Measurements from ENCODE around the gene LRIT2.

Gene LRIT2

DNA sequence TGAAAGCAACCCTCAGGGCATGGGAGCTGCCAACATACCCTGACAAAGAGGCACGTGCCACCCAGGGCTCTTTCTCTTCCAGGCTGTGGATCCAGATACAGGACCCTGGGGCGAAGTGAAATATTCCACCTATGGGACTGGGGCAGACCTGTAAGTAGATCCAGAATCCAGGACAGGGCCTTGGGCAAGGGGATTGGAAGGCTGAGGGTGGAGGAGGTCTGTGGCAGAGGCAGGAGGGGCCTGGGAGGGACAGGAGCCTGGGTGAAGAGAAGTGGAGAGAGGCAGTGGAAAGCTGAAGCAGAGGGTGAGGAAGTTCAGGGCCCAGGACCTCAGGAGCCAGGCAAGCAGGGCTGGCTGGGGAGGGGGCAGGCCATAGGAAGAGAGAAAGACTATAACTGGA, 13.8 kb downstream of the LRIT2 start:
- in situ Hi-C loops (cut with MboI; ENCODE audit: low sequenced_read_pairs), result no loop called here

DNA sequence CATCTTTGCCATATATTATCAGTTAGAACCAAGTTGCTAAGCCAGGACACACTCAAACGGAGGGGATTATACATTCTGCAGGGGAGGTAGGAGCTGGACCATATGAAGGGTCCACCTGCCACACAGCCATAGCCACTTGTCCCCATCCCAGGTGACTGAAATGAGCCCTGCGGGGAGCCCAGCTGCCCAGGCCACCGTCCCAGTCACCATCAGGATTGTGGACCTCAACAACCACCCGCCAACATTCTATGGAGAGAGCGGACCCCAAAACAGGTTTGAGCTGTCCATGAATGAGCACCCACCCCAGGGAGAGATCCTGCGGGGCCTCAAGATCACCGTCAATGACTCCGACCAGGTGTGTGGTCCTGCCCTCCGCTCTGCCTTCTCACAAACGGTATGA, 17.3 kb downstream of the LRIT2 start:
- in situ Hi-C loops (cut with MboI; ENCODE audit: low sequenced_read_pairs), result no loop called here

DNA sequence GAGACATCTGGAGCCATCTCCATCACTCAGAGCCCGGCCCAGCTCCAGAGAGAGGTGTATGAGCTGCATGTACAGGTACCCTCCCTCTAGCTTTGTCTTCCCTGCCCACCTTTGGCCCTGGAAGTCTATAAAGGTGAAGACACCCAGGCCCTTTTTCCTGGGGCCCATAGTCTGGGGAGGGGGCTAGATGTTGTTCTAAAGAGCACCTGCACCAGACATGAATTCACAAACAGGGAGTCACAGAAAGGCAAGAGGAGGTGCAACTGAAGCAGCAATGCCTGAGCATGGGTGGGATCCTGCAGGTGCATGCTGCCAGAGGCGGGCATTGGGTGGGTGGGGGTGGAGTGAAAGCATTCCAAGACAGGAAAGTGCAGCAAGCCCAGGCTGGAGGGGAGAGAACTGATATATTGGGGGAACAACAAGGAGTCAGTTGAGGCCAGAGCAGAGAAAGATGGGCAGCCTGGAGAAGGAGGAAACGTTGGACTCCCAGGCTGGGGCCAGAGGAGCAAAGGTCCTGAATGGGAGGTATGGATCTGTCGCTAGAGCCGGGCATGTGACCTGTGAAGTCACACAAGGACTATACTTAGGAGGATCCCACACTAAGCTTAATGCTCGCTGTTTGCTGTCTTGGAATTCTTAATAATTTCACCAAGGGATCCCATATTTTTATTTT, 19.4 kb downstream of the LRIT2 start:
- in situ Hi-C loops (cut with MboI; ENCODE audit: low sequenced_read_pairs), result no loop called here

DNA sequence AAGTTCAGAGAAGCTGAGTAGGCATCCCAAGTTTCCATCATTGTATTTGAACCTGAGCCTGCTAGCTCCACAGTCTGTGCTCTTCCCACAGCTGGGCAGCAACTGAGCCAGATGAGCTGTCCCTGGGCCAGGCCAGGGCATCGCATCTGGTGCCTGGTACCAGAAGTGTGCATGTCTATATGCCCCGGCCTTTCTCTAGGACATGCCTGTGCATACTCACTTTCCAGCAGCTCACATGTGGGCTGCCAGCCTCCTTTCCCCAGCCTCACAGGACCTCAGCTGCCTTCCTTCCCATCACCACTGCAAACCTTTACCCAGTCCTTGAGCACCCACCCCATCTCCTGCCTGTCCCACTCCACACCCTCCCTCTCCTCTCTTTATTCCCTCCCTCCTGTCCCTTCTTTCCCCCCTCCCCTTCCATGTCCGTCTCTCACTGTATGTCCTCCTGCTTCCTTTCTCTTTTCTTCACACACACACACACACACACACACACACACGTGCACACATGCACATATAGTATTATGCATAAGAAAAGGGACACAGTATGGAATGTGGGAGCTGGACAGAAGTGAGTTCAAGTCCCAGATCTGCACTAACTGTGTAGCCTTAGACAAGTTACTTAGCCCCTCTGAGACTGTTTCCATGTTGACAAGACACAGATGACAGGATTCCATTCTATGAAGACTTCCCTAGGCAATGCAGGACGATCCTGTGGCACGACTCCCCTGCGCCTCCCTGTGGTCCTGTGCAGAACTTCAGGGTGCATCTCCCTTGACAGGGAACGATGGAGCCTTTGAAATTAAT, 20.1 kb downstream of the LRIT2 start:
- in situ Hi-C loops (cut with MboI; ENCODE audit: low sequenced_read_pairs), result no loop called here

DNA sequence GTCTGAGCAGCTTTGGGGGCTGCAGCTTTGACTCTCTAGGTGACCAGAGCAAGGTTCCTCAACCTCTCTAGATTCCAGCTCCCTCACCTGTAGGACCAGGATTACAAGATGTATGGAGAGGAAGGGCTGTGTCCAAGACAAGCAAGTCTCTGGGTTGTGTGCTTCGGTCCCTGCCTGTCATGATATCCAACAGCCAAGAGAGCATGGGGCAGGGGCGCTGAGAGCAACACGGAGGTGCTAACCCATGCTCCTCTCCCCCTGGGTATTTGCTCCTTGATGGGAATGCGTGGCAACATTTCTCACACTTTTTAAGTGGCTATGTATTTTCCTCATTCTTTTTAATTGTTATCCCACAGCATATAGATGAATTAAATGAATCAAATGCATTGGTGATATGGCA, 20.7 kb downstream of the LRIT2 start:
- in situ Hi-C loops (cut with MboI; ENCODE audit: low sequenced_read_pairs), result no loop called here

DNA sequence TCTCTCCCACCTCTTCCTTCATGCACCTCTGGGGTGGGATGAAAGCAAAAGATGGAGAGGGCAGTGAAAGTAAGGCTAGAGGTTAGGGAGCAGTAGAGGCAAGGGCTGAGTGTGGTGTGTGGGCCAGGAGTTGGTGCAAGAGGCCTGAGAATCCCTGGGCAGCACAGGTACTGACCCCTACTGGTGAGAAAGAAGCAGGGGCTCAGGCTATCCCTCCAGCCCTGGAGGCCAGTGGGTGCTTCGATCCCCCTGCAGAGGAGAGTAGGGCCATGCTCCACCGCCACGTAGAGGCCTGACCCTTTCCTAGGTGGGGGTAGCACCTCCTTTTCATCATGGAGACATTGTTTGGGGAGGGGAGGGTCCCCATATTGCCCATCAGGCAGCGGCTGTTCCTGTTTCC, 21.2 kb downstream of the LRIT2 start:
- in situ Hi-C loops (cut with MboI; ENCODE audit: low sequenced_read_pairs), result no loop called here

DNA sequence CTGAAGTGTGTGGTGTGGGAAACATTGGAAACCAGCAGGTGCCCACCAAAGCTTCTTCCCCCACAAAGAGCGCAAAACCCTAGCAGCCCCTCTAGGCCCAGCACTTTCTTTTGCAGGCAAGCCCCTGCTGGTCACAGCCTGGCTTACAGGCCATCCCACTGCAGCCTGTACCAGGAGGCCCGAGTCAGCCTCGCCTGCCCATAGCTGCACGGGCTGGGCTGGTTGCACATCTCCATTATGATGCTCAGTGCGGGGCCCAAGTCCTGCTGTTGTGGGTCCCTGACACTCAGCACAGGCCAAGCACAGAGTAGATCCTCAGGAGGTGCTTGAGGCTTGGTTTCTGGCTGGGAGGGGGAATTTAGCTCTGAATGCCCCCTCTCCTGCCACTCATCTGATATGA, 23.0 kb downstream of the LRIT2 start:
- in situ Hi-C loops (cut with MboI; ENCODE audit: low sequenced_read_pairs), result no loop called here

DNA sequence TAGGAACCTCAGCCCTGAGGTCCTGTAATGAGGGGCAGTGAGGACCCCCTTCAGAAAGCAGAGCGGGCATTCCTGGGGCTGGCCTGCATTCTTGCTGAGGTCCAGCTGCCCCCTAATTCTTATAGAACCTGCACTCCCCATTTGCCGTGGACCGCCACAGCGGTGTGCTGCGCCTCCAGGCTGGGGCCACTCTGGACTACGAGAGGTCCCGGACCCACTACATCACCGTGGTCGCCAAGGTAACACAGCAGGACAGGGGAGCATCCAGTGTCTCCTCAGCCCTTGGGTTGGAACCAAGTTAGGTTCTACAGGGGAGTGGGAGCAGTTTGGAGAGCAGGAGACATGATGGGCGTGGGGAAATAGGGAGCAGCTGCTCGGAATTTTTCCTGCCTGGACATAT, 23.7 kb downstream of the LRIT2 start:
- in situ Hi-C loops (cut with MboI; ENCODE audit: low sequenced_read_pairs), result no loop called here

DNA sequence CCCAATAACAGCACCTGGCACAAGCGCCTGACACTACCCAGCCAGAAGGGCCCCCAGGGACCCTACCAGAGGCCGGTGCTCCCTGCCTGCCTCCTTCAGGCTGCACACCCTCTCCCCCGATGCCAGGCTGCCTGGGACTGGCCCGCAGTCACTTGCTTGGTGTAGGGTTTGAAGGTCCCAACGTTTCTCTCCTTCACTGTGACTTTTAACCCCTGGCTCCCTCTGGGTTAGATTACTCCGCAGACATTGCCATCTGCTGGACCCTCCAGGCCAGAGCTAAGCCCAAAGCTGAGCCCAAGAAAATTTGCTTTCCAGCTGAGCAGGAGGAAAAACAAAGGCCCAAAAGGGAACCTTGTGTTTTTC, 24.1 kb downstream of the LRIT2 start:
- in situ Hi-C loops (cut with MboI; ENCODE audit: low sequenced_read_pairs), result no loop called here

DNA sequence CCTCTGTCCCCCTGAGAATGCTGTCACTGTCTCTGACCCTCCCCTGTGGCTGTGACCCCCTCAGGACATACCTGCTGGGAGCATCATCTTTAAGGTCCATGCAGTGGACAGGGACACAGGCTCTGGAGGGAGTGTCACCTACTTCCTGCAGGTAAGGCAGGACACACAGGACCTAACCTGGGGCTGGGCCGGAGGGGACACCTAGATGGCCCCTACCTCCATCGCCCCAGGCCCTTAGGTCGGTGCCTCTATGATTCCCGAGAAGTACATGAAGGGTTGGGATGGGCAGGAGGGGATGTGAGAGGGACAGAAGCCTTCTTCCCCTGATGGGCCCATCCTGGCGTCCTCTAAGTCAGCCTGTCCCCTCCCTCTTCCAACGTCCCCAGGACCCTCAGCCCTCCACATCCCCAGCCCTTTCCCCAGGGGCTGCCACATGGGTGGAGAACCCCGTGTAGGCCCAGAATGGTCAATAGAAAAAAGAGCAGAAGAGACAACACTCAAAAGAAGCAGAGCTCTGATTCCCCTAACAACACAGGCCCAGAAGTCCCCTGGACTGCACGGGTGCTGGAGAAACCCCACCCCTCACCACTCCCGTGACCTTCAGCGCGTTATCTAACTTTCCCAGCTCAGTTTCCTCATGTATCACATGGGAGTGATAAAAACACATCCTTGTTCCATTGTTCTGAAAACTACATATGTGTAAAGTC, 24.7 kb downstream of the LRIT2 start:
- in situ Hi-C loops (cut with MboI; ENCODE audit: low sequenced_read_pairs), result no loop called here

DNA sequence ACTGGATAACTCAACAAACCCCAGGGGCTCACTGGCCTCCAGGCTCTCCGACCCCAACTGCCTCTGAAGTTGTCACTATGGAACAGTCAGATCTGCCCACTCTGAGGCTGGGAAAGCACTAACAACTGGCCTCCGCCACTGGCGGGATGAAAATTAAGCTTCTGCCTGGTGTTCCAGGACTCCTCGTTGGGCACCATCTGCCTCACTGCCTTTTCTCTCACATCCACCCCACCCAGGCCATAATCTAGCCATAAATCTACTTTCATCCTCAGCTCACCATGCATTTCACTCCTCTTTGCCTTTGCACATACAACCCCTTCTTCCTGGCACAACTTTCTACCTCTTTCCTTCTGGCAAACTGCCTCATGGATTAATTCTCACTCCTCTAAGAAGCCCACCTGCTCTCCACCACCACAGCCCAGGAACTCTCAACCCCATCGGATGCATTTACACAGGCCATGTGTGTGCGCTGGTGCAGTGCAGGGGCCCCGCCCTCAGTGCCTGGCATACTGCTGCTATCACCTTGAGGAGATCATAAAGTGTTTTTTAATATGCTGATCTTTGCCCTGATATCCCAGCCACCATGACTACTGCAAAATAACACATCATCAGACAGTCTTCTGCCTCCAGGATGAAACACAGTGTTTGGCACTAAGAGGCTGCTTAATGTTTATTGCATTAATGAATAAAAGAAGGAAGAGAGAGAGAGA, 27.0 kb downstream of the LRIT2 start:
- in situ Hi-C loops (cut with MboI; ENCODE audit: low sequenced_read_pairs), result no loop called here

DNA sequence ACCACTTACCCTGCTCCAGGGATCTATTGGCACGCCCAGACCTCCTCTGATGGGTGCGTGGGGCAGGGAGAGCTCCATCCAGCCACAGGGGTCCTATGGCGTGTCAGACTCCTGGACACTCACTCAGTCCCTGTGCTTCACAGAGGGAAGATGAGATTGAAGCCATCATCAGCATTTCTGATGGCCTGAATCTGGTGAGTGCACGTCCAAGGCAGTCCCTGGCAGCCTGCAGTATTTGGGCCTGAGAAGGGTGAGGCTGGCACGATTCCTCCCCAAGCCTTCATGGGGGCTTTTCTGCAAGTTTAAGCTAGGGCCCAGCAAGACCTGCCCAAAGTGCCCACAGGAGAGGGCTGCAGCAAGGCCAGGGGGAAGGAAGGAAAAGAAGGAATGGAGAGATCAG, 27.7 kb downstream of the LRIT2 start:
- in situ Hi-C loops (cut with MboI; ENCODE audit: low sequenced_read_pairs), result no loop called here

DNA sequence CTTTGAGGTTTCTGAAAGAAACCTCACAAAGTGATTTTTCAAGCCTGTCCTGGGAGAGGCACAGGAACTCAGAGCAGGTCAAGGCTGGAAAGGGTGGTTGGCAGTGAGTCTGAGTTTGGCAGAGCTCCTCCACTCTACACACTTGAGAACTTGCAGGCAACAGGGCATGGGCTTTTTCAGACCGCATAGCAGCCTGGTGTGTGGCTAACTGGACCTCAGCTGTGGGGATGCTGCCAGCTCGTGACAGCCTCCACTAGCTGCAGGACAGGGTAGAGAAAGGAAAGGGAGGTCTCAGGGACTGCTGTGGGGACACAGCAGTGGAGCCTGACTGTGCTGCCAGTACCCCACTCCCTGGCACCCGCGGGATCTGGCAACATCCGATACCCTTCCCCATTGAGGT, 28.4 kb downstream of the LRIT2 start:
- in situ Hi-C loops (cut with MboI; ENCODE audit: low sequenced_read_pairs), result no loop called here

DNA sequence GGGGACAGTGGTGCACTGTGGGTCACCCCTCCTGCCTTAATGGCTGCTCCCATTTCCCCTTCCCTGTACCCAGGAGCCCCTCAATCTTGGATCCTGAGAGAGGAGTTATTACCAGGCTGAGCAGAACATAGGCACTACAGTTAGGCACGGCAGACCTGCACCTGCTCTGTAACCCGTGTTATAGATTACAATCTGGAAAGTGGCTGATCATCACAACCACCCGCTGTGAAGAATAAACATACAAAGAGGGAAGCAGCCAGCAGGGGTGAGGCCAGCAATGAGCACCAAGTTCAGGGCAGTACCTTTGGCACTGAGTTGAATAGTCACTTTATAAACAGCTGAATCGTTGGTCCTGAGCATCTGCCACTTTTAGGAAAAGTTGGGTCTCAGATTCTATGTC, 29.3 kb downstream of the LRIT2 start:
- in situ Hi-C loops (cut with MboI; ENCODE audit: low sequenced_read_pairs), result no loop called here

DNA sequence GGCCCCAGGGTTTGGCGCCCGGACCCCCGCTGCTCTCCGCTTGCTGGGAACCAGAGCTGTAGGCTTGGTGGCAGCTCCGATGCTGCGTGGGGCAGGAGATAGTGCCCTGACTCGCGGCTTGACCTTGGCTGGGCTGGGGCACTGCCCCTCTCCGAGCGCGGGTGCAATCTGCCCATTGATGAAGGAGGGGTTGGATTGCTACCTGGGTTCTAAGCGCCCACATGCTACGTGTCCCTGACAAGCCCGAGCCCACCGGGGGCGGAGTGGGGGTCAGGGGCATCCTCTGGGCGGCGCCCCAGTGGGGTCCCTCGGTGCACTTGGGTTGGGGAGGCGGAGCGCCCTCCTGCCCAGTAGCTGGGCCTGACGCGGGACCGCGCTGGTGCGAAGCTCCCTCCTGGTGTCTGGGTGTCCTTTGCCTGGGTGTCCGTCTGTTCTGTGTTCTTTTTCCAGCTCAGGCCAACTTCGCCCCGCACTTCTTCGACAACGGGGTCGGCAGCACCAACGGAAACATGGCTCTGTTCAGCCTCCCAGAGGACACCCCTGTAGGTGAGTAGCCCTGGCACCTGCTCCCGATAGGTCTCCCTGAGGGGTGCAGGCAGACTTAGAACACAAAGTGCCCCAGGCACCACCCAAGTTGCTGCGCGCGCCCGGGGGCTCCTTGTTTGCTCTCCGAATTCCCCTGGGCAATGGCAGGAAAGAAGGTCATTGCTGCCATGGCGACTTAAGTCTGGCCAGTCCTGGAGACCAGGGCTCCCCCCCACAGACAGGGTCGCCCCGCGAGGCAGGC, 30.1 kb downstream of the LRIT2 start:
- in situ Hi-C loops (cut with MboI; ENCODE audit: low sequenced_read_pairs), result no loop called here

DNA sequence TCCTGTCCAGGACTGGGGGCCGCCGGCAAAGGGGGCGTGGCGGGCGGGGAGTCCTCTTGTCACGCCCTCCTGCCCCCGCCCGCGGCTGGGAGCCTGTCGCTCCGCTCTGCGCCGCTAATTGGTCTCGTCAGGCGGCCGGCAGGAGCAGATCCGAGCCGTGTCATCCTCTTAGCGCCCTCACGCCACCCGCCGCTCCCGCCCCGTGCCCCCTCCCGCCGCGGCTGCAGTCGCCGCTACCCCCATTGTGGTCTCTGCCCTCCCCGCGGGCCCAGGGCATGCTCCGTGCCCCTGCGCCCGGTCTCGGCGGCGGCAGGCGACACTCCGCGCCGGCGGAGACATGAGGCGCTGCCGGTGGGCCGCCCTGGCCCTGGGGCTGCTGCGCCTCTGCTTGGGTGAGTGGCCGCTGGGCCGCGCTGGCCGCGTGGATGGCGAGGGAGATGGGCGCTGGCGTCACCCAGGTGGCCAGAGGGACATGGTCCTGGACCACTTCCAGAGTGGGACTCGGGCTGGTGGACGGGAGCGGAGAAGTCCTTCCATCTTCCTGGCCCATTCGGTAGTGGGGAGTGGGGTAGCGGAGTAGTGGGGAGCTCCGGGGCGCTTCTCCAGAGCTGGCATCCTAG, 30.8 kb downstream of the LRIT2 start, which contains the start of gene CDHR1:
Gene CDHR1, plus strand, starts transcription at position 114 of the 620 bp plus-strand sequence. Its CDS starts 224 bp downstream, at position 338.
- in situ Hi-C loops (cut with MboI; ENCODE audit: low sequenced_read_pairs), result no loop called here

DNA sequence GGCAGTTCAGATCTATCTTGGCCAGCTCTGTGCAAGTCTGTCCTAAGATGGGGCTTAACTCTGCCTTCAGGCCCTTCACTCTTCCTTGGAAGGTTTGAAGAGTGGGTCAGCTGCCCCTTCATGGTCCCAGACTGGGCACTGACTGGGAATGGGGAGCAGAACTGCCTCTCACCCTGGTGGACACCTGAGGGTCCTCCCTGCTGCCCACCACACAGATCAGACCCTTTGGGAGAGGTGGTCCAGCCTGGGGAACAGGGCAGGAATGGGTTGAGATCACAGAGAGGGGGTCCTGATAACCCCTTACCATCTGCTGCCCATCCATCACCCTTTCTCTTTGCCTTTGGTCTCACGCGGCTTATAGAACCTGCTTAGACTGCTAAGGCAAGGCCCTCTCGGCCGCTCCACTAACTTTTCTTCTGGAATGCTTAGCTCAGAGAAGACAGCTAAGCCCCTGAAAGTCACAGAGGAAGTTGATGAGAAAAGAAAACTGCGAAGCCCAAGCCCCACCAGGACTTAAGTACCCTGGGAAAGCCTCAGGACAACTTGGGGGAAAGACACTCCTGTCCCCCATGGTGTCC, 31.4 kb downstream of the LRIT2 start:
- in situ Hi-C loops (cut with MboI; ENCODE audit: low sequenced_read_pairs), result no loop called here

DNA sequence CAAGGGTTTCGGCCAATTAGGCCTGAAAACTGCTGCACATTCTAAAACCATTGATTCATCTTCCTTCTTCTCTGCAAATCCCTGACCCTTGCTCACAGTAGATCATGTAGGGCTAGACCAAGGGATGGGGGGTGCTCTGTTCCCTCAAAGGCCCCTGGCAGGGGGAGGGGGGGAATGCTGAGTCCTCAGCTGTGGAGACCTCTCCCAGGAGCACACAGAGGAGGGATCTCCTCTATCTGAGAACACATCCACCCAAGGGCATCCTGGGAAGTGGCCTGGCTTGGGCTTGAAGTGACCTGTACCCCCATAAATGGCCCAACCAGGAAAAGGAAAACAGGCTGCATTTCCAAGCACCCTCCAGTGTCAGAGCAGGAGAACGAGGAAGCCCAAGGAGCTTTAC, 32.0 kb downstream of the LRIT2 start:
- in situ Hi-C loops (cut with MboI; ENCODE audit: low sequenced_read_pairs), result no loop called here

DNA sequence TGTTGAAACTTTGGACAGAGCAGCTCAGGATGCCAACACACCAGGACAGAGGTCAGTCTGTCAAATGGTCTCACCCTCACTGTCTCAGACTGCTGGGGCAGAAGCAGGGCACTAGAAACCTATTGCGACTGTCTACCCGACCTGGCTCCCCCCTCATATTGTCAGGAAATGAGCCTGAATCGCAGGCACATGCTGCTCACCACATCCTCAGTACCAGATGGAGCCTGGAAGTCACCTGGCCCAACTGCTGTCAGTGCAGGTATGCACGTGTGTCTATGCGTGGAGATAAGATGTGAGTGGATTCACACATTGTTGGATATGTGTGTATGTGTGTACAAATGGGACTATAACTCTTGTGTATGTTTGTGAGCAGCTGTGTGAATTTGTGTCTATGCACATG, 34.2 kb downstream of the LRIT2 start:
- in situ Hi-C loops (cut with MboI; ENCODE audit: low sequenced_read_pairs), result no loop called here

DNA sequence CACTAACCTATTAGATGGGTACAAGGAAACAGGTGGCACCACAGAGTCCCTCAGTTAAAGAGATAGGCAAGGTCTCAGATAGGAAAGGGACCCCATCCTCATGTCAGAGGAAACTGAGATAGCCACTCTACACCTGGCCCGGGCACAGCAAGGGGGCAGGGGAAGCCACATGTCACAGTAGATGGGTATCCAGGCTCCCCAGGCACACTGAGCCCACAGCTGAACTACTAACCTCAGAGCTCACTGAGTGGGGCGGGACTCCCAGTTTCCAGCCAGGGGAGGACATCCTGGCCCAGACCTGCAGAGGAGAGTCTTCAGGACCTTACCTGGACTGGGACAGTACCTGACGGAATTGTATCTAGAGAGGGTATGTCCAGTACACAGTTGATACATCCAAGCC, 34.7 kb downstream of the LRIT2 start:
- in situ Hi-C loops (cut with MboI; ENCODE audit: low sequenced_read_pairs), result no loop called here
